Stimulated activated CD8-positive, alpha-beta memory T cell treated with anti-CD3 and anti-CD28 coated beads, Interleukin-7, amount 100 ng/mL, for 24 hours (primary cell): ENCODE measurements around the gene UBXN10.

ENCODE experiments used
- DNase-seq: peaks from one replicate; pipeline ENCODE4 v3.0.0-alpha.2; 2020; ENCODE audit warnings: low read depth

Gene UBXN10

DNA sequence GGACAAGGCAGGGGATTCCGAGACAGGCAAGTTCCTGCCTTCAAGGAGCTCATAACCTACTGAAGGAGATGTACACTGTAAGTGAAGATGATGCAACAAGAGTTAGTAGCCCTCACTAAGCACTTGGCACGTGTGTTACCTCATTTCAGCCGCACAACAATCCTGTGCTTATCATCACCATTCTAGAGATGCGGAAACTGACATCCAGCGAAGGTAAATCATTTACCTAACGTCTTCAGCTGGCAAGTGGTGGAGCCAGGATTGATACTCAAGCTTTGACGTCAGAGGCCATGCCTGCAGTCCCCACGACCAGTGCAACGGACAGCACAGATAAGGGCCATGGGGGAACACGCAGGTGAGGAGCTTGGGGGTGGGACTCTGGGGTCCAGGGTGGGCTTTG is 2.9 kb upstream of the UBXN10 start:
- no peak for DNase-seq

DNA sequence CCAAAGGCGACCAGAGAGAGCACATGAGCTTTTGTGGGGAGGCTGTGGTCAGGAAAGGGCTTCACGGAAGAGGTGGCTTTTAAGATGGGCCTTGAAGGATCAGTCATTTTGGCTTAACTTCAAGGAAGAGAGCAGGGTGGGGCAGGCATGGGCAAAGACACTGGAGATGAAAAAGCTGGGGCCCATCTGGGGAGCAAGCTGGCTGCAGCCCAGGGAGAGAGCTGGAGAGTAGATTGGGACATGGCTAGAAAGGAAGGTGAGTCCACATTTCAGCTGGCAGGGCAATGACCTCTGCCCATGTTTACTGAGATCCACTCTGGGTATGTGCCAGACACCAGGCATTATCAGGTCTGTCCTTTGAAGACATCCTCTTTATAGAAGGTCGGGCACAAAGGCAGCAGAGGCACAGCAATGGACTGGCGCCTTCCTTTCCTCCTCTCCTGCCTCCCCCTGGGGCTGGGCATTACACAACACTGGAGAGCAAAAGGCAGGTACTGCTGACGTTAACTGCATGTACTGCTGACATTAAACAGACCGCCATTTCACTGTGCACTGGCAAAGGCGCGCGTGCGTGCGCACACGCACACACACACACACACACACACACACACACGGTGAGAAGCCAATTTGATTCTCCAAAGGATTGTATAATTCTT is 2.2 kb upstream of the UBXN10 start:
- no peak for DNase-seq

DNA sequence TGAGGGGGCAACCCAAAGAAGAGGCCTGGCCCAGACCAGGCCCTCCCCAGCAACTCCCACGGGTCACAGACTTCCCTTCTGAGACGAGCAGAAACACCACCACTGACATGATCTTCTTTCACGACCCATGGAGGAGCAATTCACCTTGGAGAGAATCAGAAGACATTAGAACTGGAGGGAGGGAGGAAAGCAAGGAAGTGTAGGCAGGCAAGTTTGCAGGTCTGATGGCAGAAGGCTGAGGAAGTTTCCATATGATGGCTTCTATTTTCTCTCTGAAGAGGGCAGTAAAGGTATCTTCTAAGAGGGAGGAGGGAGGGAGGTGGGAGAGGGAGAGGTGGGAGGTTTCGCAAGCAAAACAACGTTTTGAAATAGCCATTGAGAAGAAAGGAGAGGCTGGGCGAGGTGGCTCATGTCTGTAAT is 1.4 kb upstream of the UBXN10 start:
- no peak for DNase-seq

DNA sequence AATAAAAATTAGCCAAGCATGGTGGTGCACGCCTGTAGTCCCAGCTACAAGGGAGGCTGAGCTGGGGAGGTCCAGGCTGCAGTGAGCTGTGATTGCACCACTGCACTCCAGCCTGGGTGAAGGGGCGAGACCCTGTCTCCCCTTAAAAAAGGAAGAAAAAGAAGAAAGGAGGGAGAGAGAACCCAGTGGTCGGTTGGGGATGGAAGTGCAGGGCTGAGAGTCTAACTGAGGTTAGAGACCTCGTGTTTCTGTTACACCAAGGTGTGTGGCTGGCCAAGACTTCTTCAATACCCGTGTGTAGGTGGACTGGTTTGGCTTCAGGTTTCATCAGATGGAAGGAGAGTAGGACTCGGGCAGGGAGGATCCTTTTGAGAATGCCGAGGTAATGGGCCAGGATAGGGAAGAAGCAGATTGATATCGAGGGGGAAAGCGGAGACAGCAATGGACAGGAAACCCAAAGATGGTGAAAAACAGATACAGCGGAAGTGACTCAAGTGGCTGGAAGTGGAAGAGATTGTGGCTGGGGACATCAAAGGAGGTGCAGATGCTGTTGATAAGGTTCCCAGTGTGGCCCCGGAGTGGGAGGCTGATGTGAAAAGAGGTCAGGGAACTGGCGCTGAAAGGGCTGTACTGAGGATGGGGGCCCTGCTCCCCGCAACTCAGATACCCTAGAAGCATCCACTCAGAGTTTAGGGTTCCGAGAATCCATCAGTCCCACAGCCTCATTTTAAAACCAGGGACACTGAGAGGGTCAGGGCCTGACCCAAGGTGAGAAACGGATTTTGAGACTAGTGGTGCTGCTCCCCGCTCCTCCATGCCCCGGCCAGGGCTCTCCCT is 681 bp upstream of the UBXN10 start:
- no peak for DNase-seq

DNA sequence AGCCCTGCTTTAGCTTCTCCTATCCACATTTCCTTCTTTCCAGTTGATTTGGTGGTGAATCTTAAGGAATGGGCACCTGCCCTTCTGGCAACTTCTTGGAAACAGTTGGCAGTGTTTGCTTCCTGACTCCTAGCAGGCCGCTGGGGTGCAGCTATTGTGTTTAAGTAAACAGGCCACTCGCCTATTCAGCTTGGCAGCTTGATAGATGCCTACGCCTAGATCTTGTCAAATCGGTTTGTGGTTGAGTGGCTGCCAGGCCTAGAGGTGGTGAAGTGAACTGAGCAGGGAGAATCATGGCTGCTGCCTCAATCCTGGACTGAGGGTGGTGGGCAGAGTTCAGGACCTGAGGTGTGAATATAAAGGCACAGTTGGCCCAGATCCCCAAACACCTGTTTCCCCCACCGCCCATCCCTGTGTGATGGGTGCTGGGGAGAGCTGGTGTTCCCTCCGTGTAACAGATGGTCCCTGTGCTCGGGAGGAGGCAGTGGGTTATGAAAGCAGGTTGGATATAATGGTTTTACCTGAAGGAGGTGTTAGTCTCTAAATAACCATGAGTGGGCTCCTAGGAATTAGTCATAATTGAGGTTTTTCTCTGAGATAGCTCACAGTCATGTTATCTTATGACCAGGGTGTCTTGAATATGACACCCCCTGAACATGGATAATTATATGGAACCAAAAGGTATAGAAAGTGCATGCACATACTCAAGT is 1.4 kb downstream of the UBXN10 start:
- DNase-seq = no peak

DNA sequence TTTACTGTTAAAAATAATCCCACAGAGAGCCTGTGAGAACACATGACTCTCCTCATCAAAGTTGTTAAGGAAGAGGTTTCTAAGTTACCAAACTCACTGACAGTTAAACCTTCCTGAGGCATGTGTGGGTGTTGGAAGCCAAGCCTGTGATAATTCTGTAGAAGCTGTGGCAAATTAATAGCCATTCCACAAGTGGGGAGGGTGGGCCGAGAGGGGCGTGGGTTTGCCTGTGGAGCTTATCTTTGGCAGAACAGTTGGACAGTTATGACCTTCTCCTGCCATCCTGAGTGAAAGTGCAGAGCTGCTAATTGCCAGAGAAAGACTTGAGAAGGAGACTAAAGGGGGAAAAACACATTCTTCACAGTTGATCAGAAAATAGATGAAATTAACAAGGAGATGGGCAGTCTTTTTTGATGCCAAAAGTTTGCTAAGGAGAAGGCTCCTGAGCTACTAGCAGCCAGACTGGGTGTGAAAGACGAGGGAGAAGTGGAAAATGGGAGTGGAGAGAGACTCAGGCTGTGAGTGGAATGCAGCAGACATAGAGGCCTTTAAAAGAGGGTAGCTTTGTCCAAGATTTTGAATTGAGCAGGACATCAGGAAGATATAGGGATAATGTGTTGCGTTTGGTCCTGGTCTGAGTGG is 2.0 kb downstream of the UBXN10 start:
- no peak for DNase-seq

DNA sequence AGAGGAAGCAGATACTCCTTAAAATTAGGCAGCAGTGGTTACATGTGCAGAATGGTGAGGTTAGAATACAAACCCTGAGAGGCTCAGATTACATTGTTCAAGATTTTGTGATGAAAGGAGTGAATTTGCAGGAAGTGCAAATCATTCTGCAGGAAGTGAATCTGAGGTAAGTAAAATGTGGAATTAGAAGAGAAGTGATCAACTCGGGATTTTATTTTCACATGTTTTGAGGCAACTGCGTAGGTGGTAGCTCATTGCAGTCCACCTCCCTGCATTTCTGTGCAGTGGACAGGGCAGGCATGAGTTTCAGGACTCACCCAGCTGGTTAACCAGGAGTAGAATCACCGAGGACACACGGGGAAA is 2.5 kb downstream of the UBXN10 start:
- DNase-seq = no peak

DNA sequence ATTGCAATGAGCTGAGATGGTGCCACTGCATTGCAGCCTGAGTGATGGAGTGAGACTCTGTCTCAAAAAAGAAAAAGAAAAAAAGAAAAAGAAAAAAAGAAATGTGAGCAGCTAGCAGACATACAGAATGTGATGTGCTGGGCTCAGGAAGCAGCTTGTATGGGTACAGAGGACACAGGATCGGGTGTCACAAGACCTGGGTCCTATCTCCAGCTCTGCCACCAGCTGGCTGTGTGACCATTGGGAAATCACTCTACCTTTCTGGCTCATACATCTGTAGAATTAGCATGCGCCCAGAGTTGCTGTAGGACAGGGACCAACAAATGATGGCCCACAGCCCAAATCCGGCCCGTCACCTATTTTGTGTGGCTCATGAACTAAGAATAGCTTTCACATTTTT is 3.8 kb downstream of the UBXN10 start:
- no peak for DNase-seq

DNA sequence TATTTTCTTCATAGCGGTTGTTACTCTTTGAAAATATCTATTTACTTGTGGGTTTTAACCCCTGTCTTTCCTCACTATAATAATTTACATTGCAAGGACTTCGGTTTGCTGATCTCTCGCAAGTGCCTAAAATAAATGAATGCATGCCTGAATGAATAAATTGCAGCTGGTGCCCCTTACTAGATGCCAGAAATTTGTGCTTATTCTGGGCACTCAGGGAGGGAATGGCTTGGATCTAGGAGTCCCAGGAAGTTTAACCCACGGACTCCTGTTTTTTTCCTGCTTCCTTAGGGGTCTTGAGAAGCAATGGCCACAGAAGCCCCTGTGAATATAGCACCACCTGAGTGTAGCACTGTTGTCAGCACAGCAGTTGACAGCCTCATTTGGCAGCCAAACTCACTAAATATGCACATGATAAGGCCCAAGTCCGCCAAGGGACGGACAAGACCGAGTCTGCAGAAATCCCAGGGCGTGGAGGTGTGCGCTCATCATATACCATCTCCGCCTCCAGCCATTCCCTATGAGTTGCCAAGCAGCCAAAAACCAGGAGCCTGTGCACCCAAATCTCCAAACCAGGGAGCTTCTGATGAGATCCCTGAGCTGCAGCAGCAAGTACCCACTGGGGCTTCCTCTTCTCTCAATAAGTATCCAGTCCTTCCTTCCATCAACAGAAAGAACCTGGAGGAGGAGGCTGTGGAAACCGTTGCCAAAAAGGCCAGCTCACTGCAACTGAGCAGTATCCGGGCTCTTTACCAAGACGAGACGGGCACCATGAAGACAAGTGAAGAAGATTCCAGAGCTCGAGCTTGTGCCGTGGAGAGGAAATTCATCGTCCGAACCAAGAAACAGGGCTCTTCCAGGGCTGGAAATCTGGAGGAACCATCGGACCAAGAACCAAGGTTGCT is 4.6 kb downstream of the UBXN10 start:
- DNase-seq = no peak

DNA sequence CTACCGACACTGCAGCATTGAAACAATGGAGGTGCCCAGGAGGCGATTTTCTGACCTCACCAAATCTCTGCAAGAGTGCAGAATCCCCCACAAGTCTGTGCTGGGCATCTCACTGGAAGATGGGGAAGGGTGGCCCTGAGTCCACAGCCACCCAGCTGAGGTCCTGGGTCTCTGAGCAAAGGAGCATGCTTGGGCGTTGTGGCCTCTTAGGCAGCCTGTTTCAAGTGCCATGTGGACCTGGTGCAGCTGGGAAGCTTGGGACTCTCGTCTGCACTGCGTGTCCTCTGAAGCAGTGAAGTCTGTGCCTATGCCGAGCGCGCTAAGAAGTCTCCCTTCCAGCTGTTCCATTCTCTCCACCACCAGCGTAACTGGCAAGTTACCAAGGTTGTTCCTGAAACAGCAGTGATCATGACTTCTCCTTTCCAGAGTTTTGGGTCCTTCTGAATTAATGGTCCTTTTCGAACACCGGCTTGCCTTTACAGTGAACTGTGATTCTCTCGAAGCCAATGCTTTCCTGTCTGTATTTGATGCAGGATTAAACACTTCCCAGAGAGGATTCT is 5.5 kb downstream of the UBXN10 start:
- no peak for DNase-seq

DNA sequence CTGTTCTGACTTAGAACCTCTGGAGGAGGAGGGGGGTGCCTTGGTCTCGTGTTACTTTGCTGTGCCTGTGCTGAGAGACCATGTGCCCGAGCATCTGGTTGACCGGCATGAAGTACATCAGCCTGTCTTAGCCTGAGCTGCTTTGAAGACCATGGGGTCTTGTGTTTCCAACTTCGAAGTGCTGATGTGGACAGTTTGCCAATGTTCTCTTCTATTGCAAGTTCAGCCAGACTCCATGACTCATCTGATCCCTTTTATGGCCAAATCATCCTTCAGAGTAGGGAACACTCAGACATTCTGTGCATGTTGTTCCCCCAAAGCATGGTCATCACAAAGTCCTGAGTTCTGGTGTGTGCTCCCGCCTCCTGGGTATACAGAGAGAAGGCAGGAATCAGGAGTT is 6.5 kb downstream of the UBXN10 start:
- DNase-seq = no peak

DNA sequence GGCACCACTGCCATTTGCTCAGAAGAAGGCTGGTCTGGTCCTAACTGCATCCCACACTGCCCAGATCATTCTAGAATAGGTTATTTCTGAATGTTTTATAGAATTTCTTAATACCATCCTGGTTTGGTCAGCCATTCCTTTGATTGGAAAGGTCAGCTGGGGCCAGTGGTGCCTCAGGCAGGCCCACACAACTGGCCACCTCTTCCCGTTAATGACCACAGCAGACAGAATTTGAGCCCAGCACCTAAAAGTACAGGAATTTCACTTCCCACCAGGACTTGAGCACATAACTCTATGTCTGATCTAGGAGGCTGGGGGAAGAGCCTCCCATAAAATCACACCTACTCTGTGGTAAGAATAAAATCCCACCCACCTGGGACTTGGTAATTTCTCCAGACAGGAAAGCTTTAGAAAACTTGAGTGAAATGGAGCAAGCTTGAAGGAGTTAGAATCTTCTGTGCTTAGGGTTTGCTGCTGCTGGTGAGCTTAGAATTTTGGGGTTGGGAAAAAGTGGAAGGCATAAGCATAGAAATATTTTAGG is 7.0 kb downstream of the UBXN10 start:
- no peak for DNase-seq

DNA sequence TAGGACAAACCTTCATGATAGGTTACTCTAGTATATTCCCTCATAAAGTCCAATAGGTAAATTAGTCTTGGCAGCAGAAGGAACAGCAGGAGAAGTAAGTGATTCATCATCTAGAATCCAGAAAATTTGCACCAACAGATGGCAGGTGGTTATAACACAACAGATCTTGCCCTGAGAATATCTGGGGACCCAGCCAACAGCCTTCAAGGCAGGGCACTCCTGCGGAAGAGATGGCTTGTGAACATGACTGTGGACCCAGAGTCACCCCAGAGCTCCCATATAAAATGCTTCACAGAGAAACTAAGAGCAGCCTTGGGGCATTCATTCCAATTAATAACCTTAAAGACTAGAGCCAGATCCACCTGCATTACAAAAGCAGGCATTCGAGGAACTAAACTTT is 8.3 kb downstream of the UBXN10 start:
- DNase-seq = no peak

DNA sequence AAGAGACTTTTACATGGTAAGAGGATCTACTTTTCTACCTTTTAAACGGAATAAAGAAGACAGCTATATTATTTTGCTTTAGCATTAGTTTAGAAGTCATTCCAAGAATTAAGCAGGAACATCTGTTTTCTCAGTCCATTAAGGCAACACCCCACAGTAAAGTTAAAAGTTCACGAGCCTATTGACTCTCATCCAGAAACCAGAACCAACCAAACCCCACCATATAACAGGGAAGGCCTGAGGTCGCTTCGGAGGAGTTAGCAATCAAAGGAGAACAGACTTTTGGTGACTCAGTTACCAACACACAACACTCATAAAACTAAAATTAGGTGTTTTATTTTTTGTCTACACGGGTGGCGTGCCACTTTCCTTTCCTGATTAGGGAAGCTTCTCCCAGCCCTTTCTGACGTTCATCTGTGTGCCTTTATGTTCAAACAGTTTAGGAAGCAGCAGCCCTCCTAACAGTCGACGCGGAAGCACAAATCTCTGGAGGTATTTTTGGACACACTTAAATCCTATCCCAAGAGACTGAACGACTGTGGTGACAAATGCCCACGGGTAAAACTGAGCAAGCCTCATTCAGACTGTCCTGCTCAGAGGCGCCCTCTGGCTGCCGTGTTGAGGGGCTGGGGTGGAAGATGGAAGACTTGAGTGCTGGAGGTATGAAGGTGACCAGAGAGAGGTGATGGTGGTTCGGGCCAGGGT is 9.0 kb downstream of the UBXN10 start:
- DNase-seq = peak; percentile 55

DNA sequence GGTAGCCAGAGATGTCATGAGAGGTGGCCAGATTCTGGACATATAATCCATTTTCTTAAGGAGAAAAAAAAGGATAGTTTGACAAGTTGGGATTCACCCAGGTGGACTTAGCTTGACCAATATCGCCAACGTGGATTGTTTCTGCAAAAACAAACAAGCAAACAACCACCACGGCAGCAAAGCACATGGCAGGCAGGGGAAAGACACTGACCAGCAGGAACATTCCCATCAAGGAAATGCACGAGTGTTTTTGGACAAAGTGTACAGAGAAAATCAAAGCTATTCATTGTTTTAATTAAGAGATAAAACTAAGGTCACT is 9.5 kb downstream of the UBXN10 start:
- no peak for DNase-seq

DNA sequence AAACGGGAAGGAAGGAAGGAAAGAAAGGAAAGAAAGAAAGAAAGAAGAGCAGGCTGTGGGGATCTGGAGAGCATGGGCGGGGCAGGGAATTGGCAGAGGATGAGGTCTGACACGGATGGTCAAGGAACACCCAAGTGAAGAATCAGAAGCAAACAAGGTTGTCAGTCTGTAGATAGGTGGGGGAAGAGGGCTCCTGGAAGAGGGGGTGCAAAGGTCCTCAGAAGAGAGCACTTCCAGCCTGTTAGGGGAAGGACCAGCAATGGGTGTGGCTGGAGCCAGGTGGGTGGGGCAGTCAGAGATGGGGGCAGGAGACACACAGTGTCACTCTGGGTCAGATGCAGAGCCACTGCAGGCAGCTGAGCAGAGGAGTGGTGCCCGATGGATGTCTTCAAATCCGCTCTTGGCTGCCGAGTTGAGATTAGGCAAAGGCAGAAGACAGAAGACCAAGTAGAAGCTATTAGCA is 11.5 kb downstream of the UBXN10 start:
- DNase-seq = no peak

DNA sequence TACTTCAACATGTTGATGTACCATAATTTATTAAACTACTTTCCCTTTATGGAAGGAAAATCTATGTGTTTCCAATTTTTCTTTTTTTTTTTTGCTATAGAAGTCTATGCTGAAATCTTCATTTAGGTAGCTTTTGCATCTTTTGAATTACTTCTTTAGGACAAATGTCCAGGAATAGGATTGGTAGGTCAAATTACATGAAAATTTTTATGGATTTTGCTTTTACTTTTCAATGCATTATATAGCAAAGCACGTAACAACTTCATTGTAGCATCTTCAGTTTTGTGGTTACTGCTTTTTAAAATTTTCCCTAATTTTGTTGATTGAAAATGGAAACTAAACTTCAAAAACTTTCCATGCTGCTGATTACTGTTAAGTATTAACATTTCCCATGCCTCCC is 12.4 kb downstream of the UBXN10 start:
- DNase-seq = no peak

DNA sequence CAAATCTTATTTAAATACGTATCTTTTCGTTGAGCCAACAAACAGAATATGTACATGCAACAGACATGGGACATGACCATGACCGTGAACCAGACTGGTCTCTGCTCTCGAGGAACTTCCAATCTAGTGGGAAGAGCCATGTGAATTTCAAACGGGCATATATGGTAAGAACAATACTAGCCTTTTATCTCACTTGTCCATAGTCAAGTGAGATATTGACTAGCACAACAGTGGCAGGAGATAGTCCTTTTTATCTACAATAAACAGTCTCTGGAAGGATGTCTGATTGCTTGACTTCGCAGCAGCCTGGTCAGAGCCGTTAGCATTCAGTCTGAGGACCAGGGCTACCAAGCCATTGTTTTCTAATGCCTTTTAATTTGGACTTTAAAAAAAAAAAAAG is 13.0 kb downstream of the UBXN10 start:
- DNase-seq = no peak

DNA sequence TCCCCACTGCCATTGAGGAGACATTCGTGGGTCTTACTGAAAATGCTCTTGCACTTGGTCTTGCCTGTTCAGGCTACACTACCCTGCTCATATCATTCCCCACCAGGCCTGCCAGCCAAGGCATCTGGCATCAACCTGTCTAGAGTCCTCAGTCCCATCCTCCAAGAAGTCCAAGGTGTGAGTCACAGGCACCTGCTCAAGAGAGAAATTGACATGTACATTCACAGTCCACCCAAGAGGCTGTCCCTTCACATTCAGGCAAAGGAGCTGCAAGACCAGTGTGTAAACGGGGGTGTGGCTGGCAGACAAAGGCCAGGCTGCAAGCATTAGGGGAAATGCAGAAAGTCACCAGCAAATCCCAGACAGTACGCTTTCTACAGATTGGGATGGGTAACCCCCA is 13.5 kb downstream of the UBXN10 start:
- no peak for DNase-seq

DNA sequence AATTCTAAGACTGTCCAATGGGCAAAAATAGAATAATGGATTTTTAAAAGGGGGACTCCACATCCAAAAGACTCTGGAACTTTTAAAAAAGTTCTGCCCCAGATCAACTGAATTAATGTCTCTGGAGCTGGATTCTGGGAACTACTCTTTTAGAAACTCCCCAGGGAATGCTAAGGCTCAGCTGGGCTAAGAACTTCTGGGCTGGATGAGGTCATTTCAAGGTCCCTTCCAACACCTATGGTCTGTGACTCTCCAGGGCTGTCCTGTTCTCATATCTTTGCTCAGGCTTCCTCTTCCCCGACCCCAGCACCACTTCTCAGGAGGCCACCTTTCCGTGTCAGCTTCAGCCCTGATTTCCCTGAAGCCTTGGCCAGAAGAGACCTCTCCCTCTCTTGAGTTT is 13.9 kb downstream of the UBXN10 start:
- no peak for DNase-seq

DNA sequence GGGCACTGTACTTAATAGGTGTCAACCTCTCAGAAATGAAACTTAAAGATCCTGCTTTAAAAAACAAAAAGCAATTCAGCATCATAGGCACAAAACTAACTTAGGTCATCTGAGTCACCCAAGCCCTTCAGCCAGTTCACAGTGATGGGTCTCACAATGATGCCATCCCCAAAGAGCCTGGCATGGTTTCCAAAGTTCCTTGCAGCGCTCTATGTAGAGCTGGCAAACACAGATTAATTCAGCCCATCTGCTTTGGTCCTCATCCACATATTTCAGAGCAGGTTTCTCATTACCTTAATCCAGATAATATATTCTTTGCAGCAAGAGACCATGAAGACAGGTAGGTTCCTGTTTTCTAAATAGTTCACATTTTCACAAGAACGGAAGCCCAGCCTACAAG is 15.1 kb downstream of the UBXN10 start:
- no peak for DNase-seq
